H1 (cell line): Measurements from ENCODE around the gene CASP5. TPM values are rescaled to one million over a fixed set of nuclear protein-coding genes. Genes with fewer than 3 reads are reported as not detected.

Experiments used
- BCL11A ChIP-seq, 2 experiments: IDR thresholded peaks; one replicate each; pipeline ENCODE4 v1.6.1; 2011; ENCODE audit warnings: low read depth in 2 of 2, low read length in 2 of 2, mild to moderate bottlenecking in 2 of 2
- CHD1 ChIP-seq: IDR thresholded peaks from 2 replicates; pipeline ENCODE4 v1.6.1; 2012; ENCODE audit warnings: low read depth, low read length, improper control_type of control experiment
- CHD7 ChIP-seq: fragments of 300-600 bp; sonication (generic); IDR thresholded peaks from 2 replicates; pipeline ENCODE4 v1.7.1; 2012; ENCODE audit warnings: low read length, moderate library complexity, mild to moderate bottlenecking, inconsistent platforms; ENCODE audit not compliant: insufficient replicate concordance
- CTCF ChIP-seq, 3 experiments: IDR thresholded peaks; 1 replicate in 2 of 3; 2 replicates in 1 of 3; pipeline versions ENCODE4 v1.5.1 to v1.6.1; 2011; ENCODE audit warnings: low read length in 3 of 3, mild to moderate bottlenecking in 3 of 3, inconsistent platforms in 2 of 3, low read depth in 1 of 3, moderate library complexity in 1 of 3; ENCODE audit not compliant: insufficient read depth in 1 of 3; ENCODE audit errors: control extremely low read depth in 1 of 3
- KDM1A ChIP-seq: fragments of 200-600, 300-600 bp; sonication (generic); IDR thresholded peaks from 2 replicates; pipeline ENCODE4 v1.7.1; 2016; ENCODE audit warnings: mild to moderate bottlenecking, low read length, borderline replicate concordance
- RNF2 ChIP-seq: fragments of 200-900, 300-1000 bp; sonication (generic); IDR thresholded peaks from 2 replicates; pipeline ENCODE4 v1.7.1; 2016; ENCODE audit warnings: borderline replicate concordance, low read depth, mild to moderate bottlenecking, antibody characterized with exemption, low read length; ENCODE audit not compliant: poor library complexity, severe bottlenecking; ENCODE audit errors: missing control alignments
- SP1 ChIP-seq: IDR thresholded peaks from 2 replicates; pipeline ENCODE4 v1.6.1; 2011; ENCODE audit warnings: low read depth, low read length
- TCF12 ChIP-seq: IDR thresholded peaks from 2 replicates; pipeline ENCODE4 v1.6.1; 2011; ENCODE audit warnings: low read depth, mild to moderate bottlenecking, low read length
- polyA plus RNA-seq, 7 experiments: library from polyadenylated mRNA; depleted of rRNA in 3 of 7; stranded (reverse) in 5 of 7; unstranded in 2 of 7; fragments of >200 nt in 5 of 7; fragments of 200-250 nt in 2 of 7; gene quantifications; 1 replicate in 5 of 7; 2 replicates in 1 of 7; 4 replicates in 1 of 7; pipeline versions ENCODE4 v1.2.1 to v1.2.3, GENCODE V29; 2011 to 2013; ENCODE audit warnings: missing spikeins in 2 of 7, mixed read lengths in 2 of 7
- total RNA-seq: library from RNA; stranded (reverse); fragmentation: NEBNext Ultra II Directional; extraction: Animal tissue kit (Norgen Biotek cat#: 25700); gene quantifications from 2 replicates; pipeline ENCODE4 v1.2.1, GENCODE V29; 2021

Gene CASP5
- total and polyA plus RNA-seq, 2 of the 8 experiments (the other 6 are each of a cell fraction or from before 2014, with no cell fraction given): not detected

GRCh38 chr11:104997288-104997687 lies 25.7 kb downstream of the CASP5 start (continued):
- TF ChIP-seq CHD7: no peak
- TF ChIP-seq SP1: no peak
- no peak for TF ChIP-seq CTCF (IDR thresholded peaks at IDR 0.05; ENCODE audit: control extremely low read depth in 1 of 3, insufficient read depth in 1 of 3, low read depth in 1 of 3, low read length in 3 of 3)
- no peak for TF ChIP-seq KDM1A
- no peak for TF ChIP-seq CHD1
- TF ChIP-seq TCF12: no peak
- no peak for TF ChIP-seq RNF2
- no peak for TF ChIP-seq BCL11A (IDR thresholded peaks at IDR 0.05; ENCODE audit: low read depth in 2 of 2, low read length in 2 of 2)
